Subcutaneous abdominal adipose tissue (tissue), 5 donors: ENCODE data around the gene CREB3L1.
A peak's percentile ranks its signal among the peaks of the same experiment; 100 is the strongest.

Source experiments
- H3K27ac ChIP-seq: one replicate; pipeline ENCODE4 v1.7.0; 2013; ENCODE audit warnings: low read depth, mild to moderate bottlenecking, inconsistent platforms, low read length, moderate library complexity
- H3K27me3 ChIP-seq, 5 donors: one replicate each; pipeline ENCODE4 v1.7.0; 2013; ENCODE audit warnings: low read length in 5 of 5, inconsistent platforms in 1 of 5; ENCODE audit not compliant: control insufficient read depth in 5 of 5, insufficient read depth in 4 of 5
- H3K36me3 ChIP-seq, 5 donors: one replicate each; pipeline ENCODE4 v1.7.0; 2013; ENCODE audit warnings: low read length in 5 of 5; ENCODE audit not compliant: control insufficient read depth in 5 of 5, insufficient read depth in 5 of 5
- H3K4me1 ChIP-seq, 5 donors: one replicate each; pipeline ENCODE4 v1.7.0; 2013; ENCODE audit warnings: low read length in 5 of 5, mild to moderate bottlenecking in 3 of 5, moderate library complexity in 1 of 5; ENCODE audit not compliant: control insufficient read depth in 5 of 5, insufficient read depth in 5 of 5
- H3K4me3 ChIP-seq, 5 donors: one replicate each; pipeline ENCODE4 v1.7.0; 2013; ENCODE audit warnings: low read length in 5 of 5, low read depth in 1 of 5
- H3K9ac ChIP-seq, 5 donors: one replicate each; pipeline ENCODE4 v1.7.0; 2013; ENCODE audit warnings: low read length in 5 of 5, mild to moderate bottlenecking in 4 of 5, moderate library complexity in 3 of 5
- H3K9me3 ChIP-seq, 5 donors: one replicate each; pipeline ENCODE4 v1.7.0; 2013; ENCODE audit warnings: low read length in 5 of 5; ENCODE audit not compliant: control insufficient read depth in 5 of 5
- donor health status: healthy.
- donor health status: healthy.
- donor health status: healthy.
- donor health status: healthy.
- donor health status: healthy.

Gene CREB3L1

GRCh38 chr11:46277622-46278386, at the start of gene CREB3L1:
Gene CREB3L1, plus strand, starts transcription at chr11:46277662. Its CDS starts 450 bp downstream, at chr11:46278112.
- Histone ChIP-seq H3K9ac (peak within 1 kb of the TSS in 3 of 5 donors; percentile 47 to 72 (median 53)), H3K4me3 (peak within 1 kb of the TSS; percentile 40 to 65 (median 59)), H3K27me3 (peaks cover 17 to 30% (median 21%) of the 10 kb centered on the region in 5 donors), H3K4me1 (peaks cover 3 to 65% (median 62%) of the 10 kb centered on the region in 5 donors), H3K27ac (peak within 1 kb of the TSS; percentile 50), H3K9me3 (no peaks in the 10 kb centered on the region), H3K36me3 (no peaks in the 10 kb centered on the region)

- Histone ChIP-seq H3K9ac (no peak overlapping the region), H3K4me3 (no peak overlapping the region), H3K27ac (no peak overlapping the region), H3K9me3 (peaks cover 0 to 5% (median 4%) of the 10 kb centered on the region in 5 donors), H3K36me3 (no peaks in the 10 kb centered on the region), H3K27me3 (no peaks in the 10 kb centered on the region), H3K4me1 (no peaks in the 10 kb centered on the region)
Measured at GRCh38 chr11:46229230-46229629, 48.2 kb upstream of the CREB3L1 start.

- H3K4me1 ChIP-seq, result peaks cover 1 to 25% (median 22%) of the 10 kb centered on the region in 5 donors
- H3K4me3 ChIP-seq, result no peak overlapping the region
- no peak overlapping the region for H3K27ac ChIP-seq
- no peaks in the 10 kb centered on the region for H3K36me3 ChIP-seq
- H3K9ac ChIP-seq, result no peak overlapping the region
- peaks cover 0 to 4% (median 0%) of the 10 kb centered on the region in 5 donors for H3K27me3 ChIP-seq
- H3K9me3 ChIP-seq, result peaks cover 0 to 5% (median 4%) of the 10 kb centered on the region in 5 donors
Measured at GRCh38 chr11:46234311-46234710, 43.2 kb upstream of the CREB3L1 start.

GRCh38 chr11:46235777-46236688, 41.4 kb upstream of the CREB3L1 start:
- Histone ChIP-seq H3K27me3 (peaks cover 0 to 4% (median 0%) of the 10 kb centered on the region in 5 donors), H3K36me3 (no peaks in the 10 kb centered on the region), H3K9me3 (peaks cover 0 to 5% (median 4%) of the 10 kb centered on the region in 5 donors), H3K4me1 (peaks cover 2 to 28% (median 25%) of the 10 kb centered on the region in 5 donors), H3K27ac (no peak overlapping the region), H3K4me3 (no peak overlapping the region), H3K9ac (no peak overlapping the region)

- peaks cover 0 to 5% (median 4%) of the 10 kb centered on the region in 5 donors for H3K9me3 ChIP-seq
- no peak overlapping the region for H3K27ac ChIP-seq
- no peaks in the 10 kb centered on the region for H3K36me3 ChIP-seq
- peaks cover 2 to 28% (median 25%) of the 10 kb centered on the region in 5 donors for H3K4me1 ChIP-seq
- peaks cover 0 to 4% (median 0%) of the 10 kb centered on the region in 5 donors for H3K27me3 ChIP-seq
- H3K9ac ChIP-seq, result no peak overlapping the region
- H3K4me3 ChIP-seq, result peak overlapping the region in 2 of 5 donors; percentile 63 to 65
Measured at GRCh38 chr11:46236918-46237247, 40.6 kb upstream of the CREB3L1 start.

GRCh38 chr11:46237248-46238077, 40.0 kb upstream of the CREB3L1 start:
- Histone ChIP-seq H3K9me3 (peaks cover 0 to 5% (median 4%) of the 10 kb centered on the region in 5 donors), H3K9ac (peak overlapping the region in 2 of 5 donors; percentile 40 to 58), H3K4me1 (peaks cover 2 to 30% (median 28%) of the 10 kb centered on the region in 5 donors), H3K27me3 (peaks cover 0 to 4% (median 0%) of the 10 kb centered on the region in 5 donors), H3K4me3 (peak overlapping the region; percentile 36 to 67 (median 63)), H3K27ac (peak overlapping the region; percentile 41), H3K36me3 (no peaks in the 10 kb centered on the region)

- peaks cover 0 to 4% (median 0%) of the 10 kb centered on the region in 5 donors for H3K27me3 ChIP-seq
- no peaks in the 10 kb centered on the region for H3K36me3 ChIP-seq
- peak overlapping the region; percentile 41 for H3K27ac ChIP-seq
- peak overlapping the region; percentile 60 to 67 (median 63) for H3K4me3 ChIP-seq
- H3K9me3 ChIP-seq, result peaks cover 0 to 2% (median 0%) of the 10 kb centered on the region in 5 donors
- peaks cover 7 to 38% (median 36%) of the 10 kb centered on the region in 5 donors for H3K4me1 ChIP-seq
- H3K9ac ChIP-seq, result peak overlapping the region in 4 of 5 donors; percentile 34 to 58 (median 42)
Measured at GRCh38 chr11:46238078-46238966, 39.1 kb upstream of the CREB3L1 start.

GRCh38 chr11:46238967-46239800, 38.3 kb upstream of the CREB3L1 start:
- Histone ChIP-seq H3K36me3 (no peaks in the 10 kb centered on the region), H3K27ac (peak overlapping the region; percentile 41), H3K9me3 (no peaks in the 10 kb centered on the region), H3K9ac (peak overlapping the region in 3 of 5 donors; percentile 34 to 44 (median 37)), H3K4me1 (peaks cover 7 to 42% (median 38%) of the 10 kb centered on the region in 5 donors), H3K27me3 (peaks cover 0 to 4% (median 0%) of the 10 kb centered on the region in 5 donors), H3K4me3 (peak overlapping the region; percentile 60 to 67 (median 63))
